Colonic mucosa (tissue), 4 donors: ENCODE results near the gene TFB1M. TPM values are rescaled to one million over a fixed set of nuclear protein-coding genes. Genes with fewer than 3 reads are reported as not detected.
"Not testable (repeated sequence)": the region's sequence is repeated elsewhere in the genome, so short reads cannot be mapped to it uniquely, and the experiment has no call there.

Experiments used
- DNase-seq: peaks from one replicate; pipeline ENCODE4 v3.0.0-alpha.2; 2020
- H3K27ac ChIP-seq: fragments of 200-600 bp; one replicate; pipeline ENCODE4 v1.8.0; 2021
- H3K27me3 ChIP-seq: fragments of 200-600 bp; one replicate; pipeline ENCODE4 v1.8.0; 2021
- H3K36me3 ChIP-seq: fragments of 200-600 bp; one replicate; pipeline ENCODE4 v1.8.0; 2021
- H3K4me1 ChIP-seq: fragments of 200-600 bp; one replicate; pipeline ENCODE4 v1.8.0; 2021; ENCODE audit warnings: mild to moderate bottlenecking
- H3K4me3 ChIP-seq: fragments of 200-600 bp; one replicate; pipeline ENCODE4 v1.8.0; 2021
- H3K9ac ChIP-seq, 2 donors: one replicate each; pipeline ENCODE4 v1.7.0; 2013; ENCODE audit warnings: control low read depth in 2 of 2, low read depth in 2 of 2, low read length in 2 of 2
- H3K9me3 ChIP-seq: fragments of 200-600 bp; one replicate; pipeline ENCODE4 v1.8.0; 2021
- CTCF ChIP-seq: fragments of 200-600 bp; IDR thresholded peaks from one replicate; pipeline ENCODE4 v1.8.0; 2022; ENCODE audit warnings: antibody characterized with exemption, mild to moderate bottlenecking
- intact Hi-C: fragments of 100-400 bp; cut with DNase I; formaldehyde crosslinking; loops from one replicate; pipeline ENCODE4 v1.14.1; 2022
- total RNA-seq, 2 donors: library from RNA; stranded (reverse); fragmentation: NEBNext Ultra II Directional in 1 of 2; extraction: Animal tissue kit (Norgen Biotek cat#: 25700) in 1 of 2; gene quantifications; one replicate each; pipeline ENCODE4 v1.2.1, GENCODE V29; 2021
- donor health status: healthy.
- donor health status: DM: no; HTN: no; CAD: no.
- donor health status: DM: no; HTN: no; CAD: no.

The TFB1M gene
- total RNA-seq = 10 to 100 TPM; 17.8 to 27.9 TPM

- intact Hi-C loops = no loop called here
- H3K4me3 ChIP-seq = peak within 1 kb of the TSS; percentile 77
- peak within 1 kb of the TSS; percentile 73 to 91 for H3K9ac ChIP-seq
- no peaks in the 10 kb centered on the region for H3K36me3 ChIP-seq
- H3K27me3 ChIP-seq = no peaks in the 10 kb centered on the region
- DNase-seq = peak; percentile 99
- no peaks in the 10 kb centered on the region for H3K4me1 ChIP-seq
- H3K9me3 ChIP-seq = no peaks in the 10 kb centered on the region
- TF ChIP-seq CTCF = no peak
- H3K27ac ChIP-seq = peak within 1 kb of the TSS; percentile 93
Observed at GRCh38 chr6:155314092-155314772, at the start of gene TFB1M. TSS of gene TFB1M (minus strand) at chr6:155314484. CDS start at chr6:155314428, 56 bp downstream.

- H3K9me3 ChIP-seq, H3K9ac ChIP-seq, H3K27me3 ChIP-seq, DNase-seq, intact Hi-C loops, H3K27ac ChIP-seq, H3K36me3 ChIP-seq, H3K4me3 ChIP-seq, H3K4me1 ChIP-seq: not testable (repeated sequence)
Observed at GRCh38 chr6:155364021-155364420, 49.7 kb upstream of the TFB1M start.

GRCh38 chr6:155362968-155363632 lies 48.8 kb upstream of the TFB1M start:
- H3K9me3 ChIP-seq, H3K27me3 ChIP-seq, intact Hi-C loops, H3K4me1 ChIP-seq, H3K27ac ChIP-seq, H3K4me3 ChIP-seq, H3K9ac ChIP-seq, H3K36me3 ChIP-seq, DNase-seq: not testable (repeated sequence)

- intact Hi-C loops = no loop called here
- no peak overlapping the region for H3K4me3 ChIP-seq
- no peak overlapping the region for H3K9ac ChIP-seq
- no peaks in the 10 kb centered on the region for H3K9me3 ChIP-seq
- H3K36me3 ChIP-seq = no peaks in the 10 kb centered on the region
- no peak for TF ChIP-seq CTCF
- no peaks in the 10 kb centered on the region for H3K27me3 ChIP-seq
- H3K27ac ChIP-seq = no peak overlapping the region
- no peaks in the 10 kb centered on the region for H3K4me1 ChIP-seq
- DNase-seq = no peak
Observed at GRCh38 chr6:155354167-155354566, 39.9 kb upstream of the TFB1M start.

GRCh38 chr6:155352811-155353210 lies 38.5 kb upstream of the TFB1M start:
- no peak overlapping the region for H3K9ac ChIP-seq
- H3K27me3 ChIP-seq = no peaks in the 10 kb centered on the region
- H3K9me3 ChIP-seq = no peaks in the 10 kb centered on the region
- no peak overlapping the region for H3K4me3 ChIP-seq
- intact Hi-C loops = no loop called here
- no peaks in the 10 kb centered on the region for H3K4me1 ChIP-seq
- TF ChIP-seq CTCF = no peak
- DNase-seq = no peak
- H3K27ac ChIP-seq = no peak overlapping the region
- no peaks in the 10 kb centered on the region for H3K36me3 ChIP-seq

GRCh38 chr6:155352130-155352420 lies 37.8 kb upstream of the TFB1M start:
- no peak for DNase-seq
- Histone ChIP-seq H3K4me1 (no peaks in the 10 kb centered on the region), H3K4me3 (no peak overlapping the region), H3K9ac (no peak overlapping the region), H3K36me3 (no peaks in the 10 kb centered on the region), H3K27ac (no peak overlapping the region), H3K27me3 (no peaks in the 10 kb centered on the region), H3K9me3 (no peaks in the 10 kb centered on the region)
- intact Hi-C loops = no loop called here
- TF ChIP-seq CTCF = no peak
